CD14-positive monocyte (primary cell): ENCODE data around the gene KCNQ1. TPM values are rescaled to one million over a fixed set of nuclear protein-coding genes. Genes with fewer than 3 reads are reported as not detected.
A peak's percentile ranks its signal among the peaks of the same experiment; 100 is the strongest.

Experiments used
- DNase-seq, 3 donors: peaks; one replicate each; pipeline ENCODE4 v3.0.0-alpha.2; 2011 to 2022
- H2AFZ ChIP-seq: 2 replicates; pipeline ENCODE4 v1.6.0; 2012; ENCODE audit warnings: mild to moderate bottlenecking, low read depth, low read length, inconsistent platforms; ENCODE audit not compliant: insufficient read depth, poor library complexity, severe bottlenecking
- H3K27ac ChIP-seq, 2 donors: 1 replicate in 1 of 2; 2 replicates in 1 of 2; pipeline ENCODE4 v1.5.1; 2012 to 2013; ENCODE audit warnings: low read length in 2 of 2, control low read depth in 1 of 2, inconsistent platforms in 1 of 2, low read depth in 1 of 2, mild to moderate bottlenecking in 1 of 2
- H3K27me3 ChIP-seq, 2 donors: one replicate each; pipeline versions ENCODE4 v1.6.0 to v1.6.1; 2011 to 2013; ENCODE audit warnings: low read length in 2 of 2; ENCODE audit not compliant: control insufficient read depth in 2 of 2, insufficient read depth in 2 of 2
- H3K36me3 ChIP-seq, 2 donors: replicated peaks in 1 of 2; 1 replicate in 1 of 2; 2 replicates in 1 of 2; pipeline versions ENCODE4 v1.5.1 to v1.6.1; 2012 to 2013; ENCODE audit warnings: low read length in 2 of 2, control low read depth in 1 of 2, inconsistent platforms in 1 of 2, mild to moderate bottlenecking in 1 of 2; ENCODE audit not compliant: insufficient read depth in 2 of 2, control insufficient read depth in 1 of 2
- H3K4me1 ChIP-seq, 2 donors: 1 replicate in 1 of 2; 2 replicates in 1 of 2; pipeline versions ENCODE4 v1.5.1 to v1.6.1; 2012 to 2013; ENCODE audit warnings: low read length in 2 of 2, control low read depth in 1 of 2, inconsistent platforms in 1 of 2, mild to moderate bottlenecking in 1 of 2, moderate library complexity in 1 of 2; ENCODE audit not compliant: insufficient read depth in 2 of 2, control insufficient read depth in 1 of 2
- H3K4me2 ChIP-seq: replicated peaks from 2 replicates; pipeline ENCODE3; 2012; ENCODE audit warnings: low read length, moderate library complexity, mild to moderate bottlenecking; ENCODE audit not compliant: poor library complexity, severe bottlenecking; ENCODE audit errors: extremely low read depth
- H3K4me3 ChIP-seq, 3 experiments: fragments of 200-600 bp in 1 of 3; sonication (generic) in 1 of 3; replicated peaks in 1 of 3; 1 replicate in 2 of 3; 2 replicates in 1 of 3; pipeline ENCODE4 v1.5.1; 2011 to 2013; ENCODE audit warnings: low read length in 3 of 3, mild to moderate bottlenecking in 3 of 3, control low read depth in 2 of 3, low read depth in 2 of 3, inconsistent platforms in 1 of 3, moderate library complexity in 1 of 3
- H3K79me2 ChIP-seq: 2 replicates; pipeline ENCODE4 v1.6.0; 2012; ENCODE audit warnings: mild to moderate bottlenecking, control low read depth, inconsistent platforms, low read length, moderate library complexity; ENCODE audit not compliant: insufficient read depth
- H3K9ac ChIP-seq: 2 replicates; pipeline ENCODE4 v1.6.0; 2017; ENCODE audit warnings: low read length, mild to moderate bottlenecking; ENCODE audit not compliant: insufficient read depth, poor library complexity, severe bottlenecking
- H3K9me3 ChIP-seq, 2 donors: replicated peaks in 1 of 2; 1 replicate in 1 of 2; 2 replicates in 1 of 2; pipeline versions ENCODE4 v1.5.1 to v1.6.1; 2012 to 2013; ENCODE audit warnings: low read length in 2 of 2, control low read depth in 1 of 2; ENCODE audit not compliant: control insufficient read depth in 1 of 2, insufficient read depth in 1 of 2
- H4K20me1 ChIP-seq: 2 replicates; pipeline ENCODE4 v1.6.0; 2012; ENCODE audit warnings: mild to moderate bottlenecking, low read length, control low read depth, moderate library complexity; ENCODE audit not compliant: insufficient read depth
- H3K27ac Mint-ChIP-seq, 7 donors: one replicate each; pipeline ENCODE4 v1.8.0; 2020; ENCODE audit warnings: mild to moderate bottlenecking in 7 of 7, mixed read lengths in 7 of 7, moderate library complexity in 6 of 7, inconsistent platforms in 2 of 7
- H3K27me3 Mint-ChIP-seq, 3 donors: one replicate each; pipeline ENCODE4 v1.8.0; 2021 to 2022; ENCODE audit warnings: low read depth in 3 of 3, mild to moderate bottlenecking in 3 of 3, mixed read lengths in 3 of 3, moderate library complexity in 3 of 3, inconsistent platforms in 1 of 3
- H3K36me3 Mint-ChIP-seq, 2 donors: one replicate each; pipeline ENCODE4 v1.8.0; 2020; ENCODE audit warnings: mixed read lengths in 2 of 2, inconsistent platforms in 1 of 2, mild to moderate bottlenecking in 1 of 2
- H3K4me1 Mint-ChIP-seq: one replicate; pipeline ENCODE4 v1.8.0; 2020; ENCODE audit warnings: mild to moderate bottlenecking, mixed read lengths
- H3K4me3 Mint-ChIP-seq, 2 donors: one replicate each; pipeline ENCODE4 v1.8.0; 2020; ENCODE audit warnings: mild to moderate bottlenecking in 2 of 2, mixed read lengths in 2 of 2, moderate library complexity in 1 of 2
- H3K9me3 Mint-ChIP-seq, 7 donors: one replicate each; pipeline ENCODE4 v1.8.0; 2020 to 2022; ENCODE audit warnings: mixed read lengths in 7 of 7, mild to moderate bottlenecking in 6 of 7, moderate library complexity in 6 of 7, inconsistent platforms in 2 of 7
- WGBS: methylation state at CpG from one replicate; pipeline ENCODE4 v1.1.5; 2013; ENCODE audit warnings: missing lambda C conversion rate; ENCODE audit not compliant: insufficient coverage; 5-methylcytosine and 5-hydroxymethylcytosine counted together
- intact Hi-C, 2 donors: fragments of 100-400 bp; cut with micrococcal nuclease; formaldehyde crosslinking; loops; one replicate each; pipeline versions ENCODE4 v1.15.0 to v1.15.1; 2023
- polyA plus RNA-seq, 3 donors: library from polyadenylated mRNA; depleted of rRNA in 1 of 3; unstranded in 2 of 3; stranded (reverse) in 1 of 3; fragments of 300-500 nt in 2 of 3; fragments of >200 nt in 1 of 3; fragmentation: Illumina TruSeq in 2 of 3; gene quantifications; 1 replicate in 2 of 3; 2 replicates in 1 of 3; pipeline ENCODE4 v1.2.3, GENCODE V29; 2012 to 2021
- TF ChIP-seq, protein P1 (sequence below): fragments of 200-600 bp; IDR thresholded peaks from one replicate; pipeline ENCODE4 v1.8.0; 2022; ENCODE audit warnings: antibody characterized with exemption, mild to moderate bottlenecking

KCNQ1 gene
- polyA plus RNA-seq, 3 donors, result 14.9 to 31.8 (median 21.6) TPM

GRCh38 chr11:2718817-2719438, 274.1 kb downstream of the KCNQ1 start:
- H3K9me3 Mint-ChIP-seq, result no peaks in the 10 kb centered on the region
- H3K27ac Mint-ChIP-seq, result no peak overlapping the region
- 100% methylated on average over 1 of the region's 11 CpGs for WGBS

GRCh38 chr11:2719831-2720590, 275.2 kb downstream of the KCNQ1 start:
- no peak for DNase-seq
- Histone ChIP-seq H3K79me2 (no peaks in the 10 kb centered on the region), H3K4me1 (no peaks in the 10 kb centered on the region), H3K27ac (no peak overlapping the region), H4K20me1 (peaks cover 86% of the 10 kb centered on the region), H3K9ac (no peak overlapping the region), H3K9me3 (no peaks in the 10 kb centered on the region), H3K27me3 (no peaks in the 10 kb centered on the region), H2AFZ (no peak overlapping the region), H3K4me2 (no peak overlapping the region), H3K36me3 (peaks cover 0 to 11% of the 10 kb centered on the region in 2 donors), H3K4me3 (no peak overlapping the region)
- Mint-ChIP-seq H3K4me1 (no peaks in the 10 kb centered on the region), H3K4me3 (no peak overlapping the region), H3K9me3 (no peaks in the 10 kb centered on the region), H3K36me3 (peaks cover 15 to 32% of the 10 kb centered on the region in 2 donors), H3K27ac (peak overlapping the region in 1 of 7 donors; percentile 41), H3K27me3 (peaks cover 0 to 3% (median 2%) of the 10 kb centered on the region in 3 donors)
- TF ChIP-seq, protein P1, sequence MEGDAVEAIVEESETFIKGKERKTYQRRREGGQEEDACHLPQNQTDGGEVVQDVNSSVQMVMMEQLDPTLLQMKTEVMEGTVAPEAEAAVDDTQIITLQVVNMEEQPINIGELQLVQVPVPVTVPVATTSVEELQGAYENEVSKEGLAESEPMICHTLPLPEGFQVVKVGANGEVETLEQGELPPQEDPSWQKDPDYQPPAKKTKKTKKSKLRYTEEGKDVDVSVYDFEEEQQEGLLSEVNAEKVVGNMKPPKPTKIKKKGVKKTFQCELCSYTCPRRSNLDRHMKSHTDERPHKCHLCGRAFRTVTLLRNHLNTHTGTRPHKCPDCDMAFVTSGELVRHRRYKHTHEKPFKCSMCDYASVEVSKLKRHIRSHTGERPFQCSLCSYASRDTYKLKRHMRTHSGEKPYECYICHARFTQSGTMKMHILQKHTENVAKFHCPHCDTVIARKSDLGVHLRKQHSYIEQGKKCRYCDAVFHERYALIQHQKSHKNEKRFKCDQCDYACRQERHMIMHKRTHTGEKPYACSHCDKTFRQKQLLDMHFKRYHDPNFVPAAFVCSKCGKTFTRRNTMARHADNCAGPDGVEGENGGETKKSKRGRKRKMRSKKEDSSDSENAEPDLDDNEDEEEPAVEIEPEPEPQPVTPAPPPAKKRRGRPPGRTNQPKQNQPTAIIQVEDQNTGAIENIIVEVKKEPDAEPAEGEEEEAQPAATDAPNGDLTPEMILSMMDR, result no peak
- intact Hi-C loops, result no loop called here
- 91% methylated on average over 12 of the region's 17 CpGs for WGBS

More at GRCh38 chr11:2718817-2719438, 274.1 kb downstream of the KCNQ1 start:
- Mint-ChIP-seq H3K36me3 (peaks cover 12 to 29% of the 10 kb centered on the region in 2 donors), H3K4me3 (no peak overlapping the region), H3K4me1 (no peaks in the 10 kb centered on the region), H3K27me3 (peaks cover 0 to 3% (median 2%) of the 10 kb centered on the region in 3 donors)
- intact Hi-C loops, result no loop called here
- DNase-seq, result no peak
- Histone ChIP-seq H3K36me3 (peaks cover 3 to 9% of the 10 kb centered on the region in 2 donors), H3K4me3 (no peak overlapping the region), H3K9ac (no peak overlapping the region), H3K27me3 (no peaks in the 10 kb centered on the region), H4K20me1 (peaks cover 88% of the 10 kb centered on the region), H3K27ac (no peak overlapping the region), H3K9me3 (no peaks in the 10 kb centered on the region), H2AFZ (no peak overlapping the region), H3K4me2 (no peak overlapping the region), H3K79me2 (no peaks in the 10 kb centered on the region), H3K4me1 (no peaks in the 10 kb centered on the region)
- TF ChIP-seq, protein P1, result no peak
